Measurements from ENCODE around the gene EEFSEC. TPM values are rescaled to one million over a fixed set of nuclear protein-coding genes. Genes with fewer than 3 reads are reported as not detected.
A peak's percentile ranks its signal among the peaks of the same experiment; 100 is the strongest.

The EEFSEC gene

DNA sequence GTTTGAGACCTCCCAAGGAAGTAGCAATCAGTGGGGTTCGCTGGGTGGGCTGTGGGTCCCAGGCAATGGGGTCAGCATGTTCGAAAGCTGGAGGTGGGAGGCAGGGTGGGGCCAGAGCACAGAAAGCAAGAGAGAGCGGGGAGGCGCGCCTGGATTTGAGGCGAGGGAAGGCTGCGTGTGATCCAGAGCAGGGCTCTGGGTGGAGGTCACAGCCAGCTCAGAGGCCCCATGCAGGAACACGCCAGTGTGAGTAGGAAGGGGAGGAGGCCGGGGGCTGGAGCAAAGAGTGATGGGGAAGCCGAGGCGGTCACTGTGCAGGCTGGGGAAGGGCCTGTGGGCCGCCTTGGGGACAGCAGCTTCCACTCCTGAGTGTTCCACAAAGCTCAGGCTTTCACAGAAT lies 304.7 kb downstream of the EEFSEC start:
- Histone ChIP-seq H3K27ac (replicated peaks; ENCODE audit: low read length) (no peak overlapping the region), H3K4me2 (ENCODE audit: insufficient read depth, low read length, poor library complexity, severe bottlenecking) (no peak overlapping the region), H2BK15ac (ENCODE audit: low read length) (peak overlapping the region; percentile 79), H3K9ac (ENCODE audit: low read depth, low read length, poor library complexity) (peak overlapping the region; percentile 36), H3K18ac (ENCODE audit: low read length) (peak overlapping the region; percentile 92), H3K9me3 (replicated peaks in 1 of 2; ENCODE audit: control insufficient read depth in 2 of 2, insufficient read depth in 1 of 2, low read depth in 1 of 2, low read length in 2 of 2) (peaks cover 0 to 2% of the 10 kb centered on the region in 2 donors), H4K91ac (ENCODE audit: low read depth, low read length, poor library complexity) (no peak overlapping the region), H3K4ac (ENCODE audit: low read length) (no peak overlapping the region), H3K4me1 (ENCODE audit: control insufficient read depth in 2 of 2, insufficient read depth in 1 of 2, low read depth in 1 of 2, low read length in 2 of 2) (peaks cover 0 to 7% of the 10 kb centered on the region in 2 donors), H3K27me3 (ENCODE audit: control insufficient read depth in 3 of 3, insufficient read depth in 3 of 3, low read depth in 1 of 3, low read length in 3 of 3) (peaks cover 0 to 83% (median 0%) of the 10 kb centered on the region in 3 experiments), H3K23ac (ENCODE audit: low read depth, low read length, poor library complexity) (no peak overlapping the region), H3K36me3 (replicated peaks in 1 of 2; ENCODE audit: control insufficient read depth in 2 of 2, insufficient read depth in 2 of 2, low read length in 2 of 2) (no peaks in the 10 kb centered on the region), H2BK120ac (ENCODE audit: low read depth, low read length) (no peak overlapping the region), H2BK12ac (ENCODE audit: low read length) (peak overlapping the region; percentile 46), H4K8ac (ENCODE audit: low read depth, low read length) (peak overlapping the region; percentile 55), H2AFZ (ENCODE audit: low read length) (no peak overlapping the region), H2AK5ac (ENCODE audit: low read depth, low read length) (peak overlapping the region; percentile 95), H3K14ac (ENCODE audit: low read length) (peak overlapping the region; percentile 10), H3K79me1 (ENCODE audit: low read depth, low read length) (no peaks in the 10 kb centered on the region), H3K4me3 (ENCODE audit: low read length in 2 of 2) (no peak overlapping the region), H2BK5ac (ENCODE audit: low read length) (peak overlapping the region; percentile 26)
- no peak for DNase-seq (ENCODE audit: low spot score)
- WGBS, 2 donors (ENCODE audit: extremely low coverage in 2 of 2, insufficient read length in 2 of 2, insufficient replicate concordance in 1 of 2): no CpG with 5 or more reads among the region's 12 CpGs

Small RNA genes within 50 kb of the gene (small RNA-seq; reads per million reads assigned to genes)
- gene RNU6-823P (ENCODE audit: insufficient read depth): not detected
